ENCODE results near the gene NXPH2.

GRCh38 chr2:138682163-138682562, 98.0 kb downstream of the NXPH2 start:
- TF ChIP-seq CTCF (IDR thresholded peaks at IDR 0.05) (no peak), POLR2A (IDR thresholded peaks at IDR 0.05) (no peak)

Measured in esophagus squamous epithelium (tissue), 4 donors.